Measurements from ENCODE around the gene RHOB. TPM values are rescaled to one million over a fixed set of nuclear protein-coding genes. Genes with fewer than 3 reads are reported as not detected.
A peak's percentile ranks its signal among the peaks of the same experiment; 100 is the strongest.
"Not testable (repeated sequence)": the region's sequence is repeated elsewhere in the genome, so short reads cannot be mapped to it uniquely, and the experiment has no call there.

The RHOB gene
- total RNA-seq, 1 donor from 2014 or later = 1,771 TPM

DNA sequence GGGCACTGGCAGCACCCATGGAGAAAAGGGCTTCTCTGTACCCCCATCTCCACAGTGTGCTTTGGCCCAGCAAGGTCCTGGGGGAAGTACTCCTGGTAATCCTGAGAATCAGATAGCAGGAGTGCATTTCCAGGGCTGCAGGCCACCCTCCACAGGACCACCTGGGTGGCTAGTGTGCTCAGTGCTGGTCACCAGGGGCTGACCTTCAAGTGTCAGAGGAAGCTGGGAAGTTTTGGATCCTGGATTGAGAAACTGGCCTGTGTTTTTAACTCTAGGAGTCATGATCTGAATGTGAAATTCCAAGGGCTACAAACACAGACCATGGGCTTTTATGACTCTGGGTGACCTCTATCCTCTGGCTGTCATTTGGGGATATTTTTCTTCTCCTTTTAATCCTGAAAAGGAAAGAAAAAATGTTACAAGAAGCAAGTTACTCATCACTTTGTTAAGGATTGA is 9.3 kb downstream of the RHOB start:
- DNase-seq (ENCODE audit: extremely low spot score in 2 of 2) = peak; percentile 43 to 87
- intact Hi-C loops (cut with DNase I) = no loop called here
- Histone ChIP-seq H3K9me3 (no peaks in the 10 kb centered on the region), H3K27me3 (no peaks in the 10 kb centered on the region), H3K4me3 (no peak overlapping the region), H3K27ac (peak overlapping the region; percentile 85), H3K4me1 (peaks cover 65% of the 10 kb centered on the region), H3K36me3 (no peaks in the 10 kb centered on the region)
- TF ChIP-seq CTCF (IDR thresholded peaks at IDR 0.05) (no peak), POLR2AphosphoS5 (IDR thresholded peaks at IDR 0.05; ENCODE audit: insufficient read depth in 1 of 2, low read depth in 1 of 2) (peak in 1 of 2 donors; percentile 28), POLR2A (IDR thresholded peaks at IDR 0.05) (no peak)

- H3K4me3 ChIP-seq = no peak overlapping the region
- intact Hi-C loops (cut with DNase I) = no loop called here
- H3K27ac ChIP-seq = peak overlapping the region; percentile 85
- H3K36me3 ChIP-seq = no peaks in the 10 kb centered on the region
- H3K4me1 ChIP-seq = peaks cover 58% of the 10 kb centered on the region
- no peaks in the 10 kb centered on the region for H3K27me3 ChIP-seq
- DNase-seq (ENCODE audit: extremely low spot score in 2 of 2) = peak in 1 of 2 donors; percentile 12
- TF ChIP-seq POLR2AphosphoS5 (IDR thresholded peaks at IDR 0.05; ENCODE audit: insufficient read depth in 1 of 2, low read depth in 1 of 2) (peak in 1 of 2 donors; percentile 18), POLR2A (IDR thresholded peaks at IDR 0.05) (no peak), CTCF (IDR thresholded peaks at IDR 0.05) (no peak)
- no peaks in the 10 kb centered on the region for H3K9me3 ChIP-seq
Measured at GRCh38 chr2:20456636-20457426, 10.0 kb downstream of the RHOB start.

DNA sequence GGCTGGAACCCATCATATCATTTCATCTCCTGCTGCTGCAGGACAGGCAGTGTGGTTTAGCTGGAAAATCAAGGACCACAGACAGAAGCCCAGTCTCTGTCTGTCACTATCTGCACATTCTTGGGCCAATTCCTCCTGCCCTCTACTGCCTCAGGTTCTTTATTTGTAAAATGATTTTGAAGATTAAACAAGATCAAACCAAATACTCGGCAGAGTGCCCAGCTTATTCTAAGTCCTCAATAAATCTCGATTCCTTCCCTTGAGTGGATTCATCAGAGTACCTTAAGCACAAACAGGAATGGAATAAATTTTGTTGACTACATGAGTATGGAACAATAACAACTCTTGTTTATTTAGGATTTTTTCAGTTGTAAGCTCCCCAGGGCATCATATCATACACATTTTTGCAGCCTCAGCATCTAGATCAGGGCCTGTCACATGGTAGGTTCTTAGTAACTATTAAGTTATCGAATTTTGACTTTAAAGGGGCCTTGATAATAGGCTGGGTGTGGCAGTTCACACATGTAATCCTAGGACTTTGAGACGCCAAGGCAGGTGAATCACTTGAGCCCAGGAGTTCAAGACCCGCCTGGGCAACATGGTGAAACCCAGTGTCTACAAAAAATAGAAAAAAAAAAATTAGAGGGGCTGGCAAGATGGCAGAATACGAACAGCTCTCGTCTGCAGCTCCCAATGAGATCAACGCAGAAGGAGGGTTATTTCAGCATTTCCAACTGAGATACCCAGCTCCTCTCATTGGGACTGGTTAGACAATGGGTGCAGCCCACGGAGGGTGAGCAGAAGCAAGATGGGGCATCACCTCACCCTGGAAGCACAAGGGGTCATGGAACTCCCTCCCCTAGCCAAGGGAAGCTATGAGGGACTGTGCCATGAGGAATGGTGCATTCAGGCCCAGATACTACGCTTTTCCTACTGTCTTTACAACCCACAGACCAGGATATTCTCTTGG is 11.1 kb downstream of the RHOB start:
- H3K4me1 ChIP-seq = peaks cover 52% of the 10 kb centered on the region
- no peak overlapping the region for H3K4me3 ChIP-seq
- H3K27me3 ChIP-seq = no peaks in the 10 kb centered on the region
- H3K36me3 ChIP-seq = no peaks in the 10 kb centered on the region
- DNase-seq (ENCODE audit: extremely low spot score in 2 of 2) = peak in 1 of 2 donors; percentile 58
- TF ChIP-seq CTCF (IDR thresholded peaks at IDR 0.05) (no peak), POLR2AphosphoS5 (IDR thresholded peaks at IDR 0.05; ENCODE audit: insufficient read depth in 1 of 2, low read depth in 1 of 2) (no peak), POLR2A (IDR thresholded peaks at IDR 0.05) (no peak)
- H3K27ac ChIP-seq = peak overlapping the region; percentile 85
- H3K9me3 ChIP-seq = no peaks in the 10 kb centered on the region
- intact Hi-C loops (cut with DNase I) = no loop called here

DNA sequence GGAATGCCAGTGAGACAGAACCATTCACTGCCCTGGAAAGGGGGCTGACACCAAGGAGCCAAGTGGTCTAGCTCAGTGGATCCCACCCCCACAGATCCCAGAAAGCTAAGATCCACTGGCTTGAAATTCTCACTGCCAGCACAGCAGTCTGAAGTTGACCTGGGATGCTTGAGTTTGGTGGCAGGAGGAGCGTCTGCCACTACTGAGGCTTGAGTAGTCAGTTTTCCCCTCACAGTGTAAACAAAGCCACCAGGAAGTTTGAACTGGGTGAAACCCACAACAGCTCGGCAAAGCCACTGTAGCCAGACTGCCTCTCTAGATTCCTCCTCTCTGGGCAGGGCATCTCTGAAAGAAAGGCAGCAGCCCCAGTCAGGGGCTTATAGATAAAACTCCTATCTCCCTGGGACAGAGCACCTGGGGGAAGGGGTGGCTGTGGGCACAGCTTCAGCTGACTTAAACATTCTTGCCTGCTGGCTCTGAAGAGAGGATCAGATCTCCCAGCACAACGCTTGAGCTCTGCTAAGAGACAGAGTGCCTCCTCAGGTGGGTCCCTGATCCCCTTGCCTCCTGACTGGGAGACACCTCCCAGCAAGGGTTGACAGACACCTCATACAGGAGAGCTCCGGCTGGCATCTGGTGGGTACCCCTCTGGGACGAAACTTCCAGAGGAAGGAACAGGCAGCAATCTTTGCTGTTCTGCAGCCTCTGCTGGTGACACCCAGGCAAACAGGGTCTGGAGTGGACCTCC is 12.0 kb downstream of the RHOB start:
- H3K4me3 ChIP-seq; H3K27me3 ChIP-seq; intact Hi-C loops (cut with DNase I); H3K36me3 ChIP-seq; H3K9me3 ChIP-seq; H3K27ac ChIP-seq: not testable (repeated sequence)
- DNase-seq (ENCODE audit: extremely low spot score in 2 of 2) = peak in 1 of 2 donors; percentile 31
- H3K4me1 ChIP-seq = peaks cover 52% of the 10 kb centered on the region
